Ishikawa (cell line): Measurements from ENCODE around the gene PLEKHA1.

Experiments
- CEBPB ChIP-seq: IDR thresholded peaks from 2 replicates; pipeline ENCODE4 v1.6.1; 2012
- CREB1 ChIP-seq: IDR thresholded peaks from 2 replicates; pipeline ENCODE4 v1.6.1; 2012; ENCODE audit warnings: low read depth
- EGR1 ChIP-seq: IDR thresholded peaks from 2 replicates; pipeline ENCODE4 v1.6.1; 2012
- EP300 ChIP-seq: IDR thresholded peaks from 2 replicates; pipeline ENCODE4 v1.6.1; 2012; ENCODE audit warnings: borderline replicate concordance
- FOXM1 ChIP-seq: IDR thresholded peaks from 2 replicates; pipeline ENCODE4 v1.6.1; 2012; ENCODE audit warnings: low read depth, borderline replicate concordance
- MAX ChIP-seq: IDR thresholded peaks from 2 replicates; pipeline ENCODE4 v1.6.1; 2012
- NFIC ChIP-seq: IDR thresholded peaks from 2 replicates; pipeline ENCODE4 v1.6.1; 2012
- RAD21 ChIP-seq: IDR thresholded peaks from 2 replicates; pipeline ENCODE4 v1.6.1; 2012; ENCODE audit warnings: low read depth
- REST ChIP-seq: IDR thresholded peaks from 2 replicates; pipeline ENCODE4 v1.6.1; 2012; ENCODE audit warnings: low read depth, mild to moderate bottlenecking
- TAF1 ChIP-seq: IDR thresholded peaks from 2 replicates; pipeline ENCODE4 v1.6.1; 2012; ENCODE audit warnings: low read depth, mild to moderate bottlenecking
- TCF12 ChIP-seq: IDR thresholded peaks from 2 replicates; pipeline ENCODE4 v1.6.1; 2012; ENCODE audit warnings: low read depth
- TEAD4 ChIP-seq: IDR thresholded peaks from 2 replicates; pipeline ENCODE4 v1.6.1; 2012
- USF1 ChIP-seq: IDR thresholded peaks from 2 replicates; pipeline ENCODE4 v1.6.1; 2012
- YY1 ChIP-seq: IDR thresholded peaks from 2 replicates; pipeline ENCODE4 v1.6.1; 2012; ENCODE audit warnings: low read depth
- ZBTB7A ChIP-seq: IDR thresholded peaks from 2 replicates; pipeline ENCODE4 v1.6.1; 2012; ENCODE audit warnings: low read depth

Gene PLEKHA1

GRCh38 chr10:122455376-122456079 lies 81.0 kb downstream of the PLEKHA1 start:
- no peak for TF ChIP-seq TAF1
- TF ChIP-seq YY1 = no peak
- TF ChIP-seq EGR1 = no peak
- TF ChIP-seq FOXM1 = no peak
- no peak for TF ChIP-seq MAX
- TF ChIP-seq TCF12 = no peak
- no peak for TF ChIP-seq ZBTB7A
- TF ChIP-seq NFIC = no peak
- TF ChIP-seq CEBPB = no peak
- TF ChIP-seq REST = no peak

GRCh38 chr10:122457934-122458333 lies 83.4 kb downstream of the PLEKHA1 start:
- no peak for TF ChIP-seq TCF12
- no peak for TF ChIP-seq YY1
- TF ChIP-seq TAF1 = no peak
- TF ChIP-seq USF1 = no peak
- no peak for TF ChIP-seq REST
- no peak for TF ChIP-seq EP300
- no peak for TF ChIP-seq CREB1
- TF ChIP-seq FOXM1 = no peak
- TF ChIP-seq RAD21 = no peak
- no peak for TF ChIP-seq NFIC
- TF ChIP-seq ZBTB7A = no peak
- no peak for TF ChIP-seq EGR1

- no peak for TF ChIP-seq ZBTB7A
- TF ChIP-seq EP300 = no peak
- no peak for TF ChIP-seq TEAD4
- TF ChIP-seq CEBPB = no peak
- no peak for TF ChIP-seq TCF12
- no peak for TF ChIP-seq USF1
- TF ChIP-seq REST = no peak
- no peak for TF ChIP-seq EGR1
- TF ChIP-seq RAD21 = no peak
- no peak for TF ChIP-seq TAF1
Measured at GRCh38 chr10:122458693-122459092, 84.2 kb downstream of the PLEKHA1 start.

GRCh38 chr10:122459561-122460273 lies 85.2 kb downstream of the PLEKHA1 start:
- TF ChIP-seq MAX (no peak), TCF12 (no peak), YY1 (no peak), REST (no peak), FOXM1 (no peak), USF1 (no peak), CREB1 (no peak), TEAD4 (no peak), ZBTB7A (no peak), RAD21 (no peak)
